CD8-positive, alpha-beta memory T cell (primary cell): ENCODE results near the gene CALHM1. TPM values are rescaled to one million over a fixed set of nuclear protein-coding genes. Genes with fewer than 3 reads are reported as not detected.
A peak's percentile ranks its signal among the peaks of the same experiment; 100 is the strongest.

Experiments used
- CTCF ChIA-PET: fragments of 350-600 bp; sonication (Branson Sonifier 250); formaldehyde crosslinking; loops from one replicate; lab custom pipeline; 2021; ENCODE audit warnings: antibody characterized with exemption; lab: Charles Lee
- POLR2A ChIA-PET: fragments of 350-600 bp; sonication (Branson Sonifier 250); formaldehyde crosslinking; loops from one replicate; lab custom pipeline; 2021; ENCODE audit warnings: antibody characterized with exemption; lab: Charles Lee
- DNase-seq, 5 donors: peaks; one replicate each; pipeline versions ENCODE4 v3.0.0 to v3.0.0-alpha.2; 2020 to 2022; ENCODE audit warnings: mixed read lengths in 1 of 5
- H3K27ac ChIP-seq: one replicate; pipeline ENCODE4 v1.7.0; 2013; ENCODE audit warnings: low read depth, mild to moderate bottlenecking, low read length, moderate library complexity
- H3K27me3 ChIP-seq: 2 replicates; pipeline ENCODE4 v1.7.0; 2013; ENCODE audit warnings: low read length, mild to moderate bottlenecking; ENCODE audit not compliant: insufficient read depth, poor library complexity, severe bottlenecking
- H3K36me3 ChIP-seq: 2 replicates; pipeline ENCODE4 v1.7.0; 2013; ENCODE audit warnings: mild to moderate bottlenecking, low read length, moderate library complexity; ENCODE audit not compliant: insufficient read depth
- H3K4me1 ChIP-seq: 2 replicates; pipeline ENCODE4 v1.7.0; 2013; ENCODE audit warnings: mild to moderate bottlenecking, low read length, moderate library complexity; ENCODE audit not compliant: insufficient read depth
- H3K4me3 ChIP-seq: 2 replicates; pipeline ENCODE4 v1.7.0; 2013; ENCODE audit warnings: mild to moderate bottlenecking, low read length
- H3K9me3 ChIP-seq: 2 replicates; pipeline ENCODE4 v1.7.0; 2013; ENCODE audit warnings: mild to moderate bottlenecking, low read length
- H3K27ac Mint-ChIP-seq, 8 donors: one replicate each; pipeline ENCODE4 v1.8.0; 2020 to 2021; ENCODE audit warnings: mixed read lengths in 8 of 8, mild to moderate bottlenecking in 6 of 8, inconsistent platforms in 3 of 8, moderate library complexity in 3 of 8
- H3K27me3 Mint-ChIP-seq, 2 donors: one replicate each; pipeline ENCODE4 v1.8.0; 2020 to 2021; ENCODE audit warnings: mixed read lengths in 2 of 2, mild to moderate bottlenecking in 1 of 2, moderate library complexity in 1 of 2
- H3K36me3 Mint-ChIP-seq, 3 donors: one replicate each; pipeline ENCODE4 v1.8.0; 2020 to 2021; ENCODE audit warnings: mixed read lengths in 3 of 3, inconsistent platforms in 1 of 3, mild to moderate bottlenecking in 1 of 3
- H3K4me1 Mint-ChIP-seq, 3 donors: one replicate each; pipeline ENCODE4 v1.8.0; 2020 to 2021; ENCODE audit warnings: mixed read lengths in 3 of 3, inconsistent platforms in 1 of 3, mild to moderate bottlenecking in 1 of 3
- H3K4me3 Mint-ChIP-seq, 7 donors: one replicate each; pipeline ENCODE4 v1.8.0; 2020 to 2021; ENCODE audit warnings: mixed read lengths in 7 of 7, mild to moderate bottlenecking in 6 of 7, moderate library complexity in 4 of 7, inconsistent platforms in 2 of 7
- H3K9me3 Mint-ChIP-seq, 5 donors: one replicate each; pipeline ENCODE4 v1.8.0; 2020 to 2022; ENCODE audit warnings: mixed read lengths in 5 of 5, mild to moderate bottlenecking in 3 of 5, moderate library complexity in 2 of 5, inconsistent platforms in 1 of 5
- polyA plus RNA-seq: library from polyadenylated mRNA; unstranded; fragments of 300-500 nt; fragmentation: Illumina TruSeq; gene quantifications from one replicate; pipeline ENCODE4 v1.2.3, GENCODE V29; 2021
- total RNA-seq, 2 experiments: library from RNA; stranded (reverse); gene quantifications; one replicate each; pipeline ENCODE4 v1.2.3, GENCODE V29; 2021

CALHM1 gene
- total and polyA plus RNA-seq, 3 experiments from 2014 or later = not detected

DNA sequence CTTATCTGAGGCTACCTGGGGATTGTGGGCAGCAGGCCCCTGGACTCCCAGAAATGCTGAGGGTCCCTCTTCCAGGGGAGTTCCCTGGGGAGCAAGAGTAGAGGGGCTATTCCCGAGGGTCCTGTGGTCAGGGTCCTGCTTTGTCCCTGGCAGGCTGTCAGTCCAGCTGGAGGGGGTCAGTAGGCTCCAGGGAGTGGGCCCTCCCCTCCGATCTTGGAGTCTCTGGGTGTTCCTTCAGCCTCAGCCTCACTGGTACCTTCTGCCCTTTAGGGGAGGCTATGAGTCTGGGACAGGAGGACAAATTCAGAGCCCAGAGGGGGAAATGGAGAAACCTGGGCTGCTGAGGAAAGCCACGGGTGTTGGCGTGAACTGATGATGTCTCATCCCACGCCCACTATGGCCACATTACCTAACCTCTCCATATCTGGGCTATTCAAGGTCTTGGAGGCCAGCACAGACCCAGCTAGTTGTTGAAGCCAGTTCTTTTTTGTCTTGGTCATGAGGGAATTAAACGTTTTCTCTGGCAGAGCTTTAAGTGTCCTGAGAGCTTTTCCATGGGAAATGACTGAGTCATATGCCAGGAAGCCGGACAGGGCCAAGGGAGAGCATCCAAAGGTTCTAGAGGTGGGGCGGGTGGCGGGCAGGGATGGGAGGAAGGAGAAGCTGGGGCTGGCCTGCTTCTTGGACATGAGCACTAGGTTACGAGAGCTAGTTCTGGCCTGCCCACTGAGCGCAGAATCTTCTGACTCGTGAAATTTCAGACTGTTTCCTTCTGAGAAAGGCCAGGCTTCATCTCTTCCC lies 12.7 kb downstream of the CALHM1 start:
- H3K27ac Mint-ChIP-seq = peak overlapping the region in 5 of 8 donors; percentile 31 to 81 (median 66)
- no peaks in the 10 kb centered on the region for H3K27me3 Mint-ChIP-seq
- H3K4me3 Mint-ChIP-seq = peak overlapping the region in 2 of 7 donors; percentile 44 to 62
- no peak overlapping the region for H3K4me3 ChIP-seq
- no peak overlapping the region for H3K27ac ChIP-seq
- H3K27me3 ChIP-seq = no peaks in the 10 kb centered on the region
- peaks cover 9 to 90% (median 14%) of the 10 kb centered on the region in 3 donors for H3K36me3 Mint-ChIP-seq
- POLR2A ChIA-PET = interaction anchor here (0.7 kb wide), 1 partner anchor 49 kb away, joined by 10 read pairs; no protein-coding TSS in a partner anchor
- DNase-seq = peak in 1 of 5 donors; percentile 28
- H3K4me1 Mint-ChIP-seq = peaks cover 35 to 59% (median 43%) of the 10 kb centered on the region in 3 donors
- no peaks in the 10 kb centered on the region for H3K9me3 Mint-ChIP-seq
- peaks cover 23% of the 10 kb centered on the region for H3K4me1 ChIP-seq
- CTCF ChIA-PET = interaction anchor here (2.0 kb wide), 1 partner anchor 29 kb away, joined by 5 read pairs; no protein-coding TSS in a partner anchor
- H3K36me3 ChIP-seq = peaks cover 31% of the 10 kb centered on the region
- no peaks in the 10 kb centered on the region for H3K9me3 ChIP-seq

- Mint-ChIP-seq H3K27ac (peak overlapping the region in 6 of 8 donors; percentile 27 to 77 (median 48)), H3K27me3 (no peaks in the 10 kb centered on the region), H3K9me3 (no peaks in the 10 kb centered on the region), H3K4me3 (peak overlapping the region in 1 of 7 donors; percentile 27), H3K4me1 (peaks cover 29 to 53% (median 37%) of the 10 kb centered on the region in 3 donors), H3K36me3 (peaks cover 9 to 90% (median 13%) of the 10 kb centered on the region in 3 donors)
- Histone ChIP-seq H3K4me3 (no peak overlapping the region), H3K27ac (no peak overlapping the region), H3K4me1 (peaks cover 17% of the 10 kb centered on the region), H3K9me3 (no peaks in the 10 kb centered on the region), H3K36me3 (peaks cover 35% of the 10 kb centered on the region), H3K27me3 (no peaks in the 10 kb centered on the region)
- POLR2A ChIA-PET = no interaction called here
- CTCF ChIA-PET = no interaction called here
- DNase-seq = peak in 1 of 5 donors; percentile 18
Measured at GRCh38 chr10:103445366-103445765, 13.3 kb downstream of the CALHM1 start.

- POLR2A ChIA-PET = no interaction called here
- Histone ChIP-seq H3K27ac (no peak overlapping the region), H3K36me3 (peaks cover 39% of the 10 kb centered on the region), H3K4me3 (no peak overlapping the region), H3K9me3 (no peaks in the 10 kb centered on the region), H3K4me1 (peaks cover 8% of the 10 kb centered on the region), H3K27me3 (no peaks in the 10 kb centered on the region)
- H3K36me3 Mint-ChIP-seq = peaks cover 9 to 90% (median 15%) of the 10 kb centered on the region in 3 donors
- H3K9me3 Mint-ChIP-seq = no peaks in the 10 kb centered on the region
- DNase-seq = peak in 1 of 5 donors; percentile 26
- H3K4me3 Mint-ChIP-seq = no peak overlapping the region
- peak overlapping the region in 4 of 8 donors; percentile 27 to 47 (median 38) for H3K27ac Mint-ChIP-seq
- CTCF ChIA-PET = no interaction called here
- peaks cover 20 to 44% (median 28%) of the 10 kb centered on the region in 3 donors for H3K4me1 Mint-ChIP-seq
- H3K27me3 Mint-ChIP-seq = no peaks in the 10 kb centered on the region
Measured at GRCh38 chr10:103444478-103444877, 14.2 kb downstream of the CALHM1 start.

DNA sequence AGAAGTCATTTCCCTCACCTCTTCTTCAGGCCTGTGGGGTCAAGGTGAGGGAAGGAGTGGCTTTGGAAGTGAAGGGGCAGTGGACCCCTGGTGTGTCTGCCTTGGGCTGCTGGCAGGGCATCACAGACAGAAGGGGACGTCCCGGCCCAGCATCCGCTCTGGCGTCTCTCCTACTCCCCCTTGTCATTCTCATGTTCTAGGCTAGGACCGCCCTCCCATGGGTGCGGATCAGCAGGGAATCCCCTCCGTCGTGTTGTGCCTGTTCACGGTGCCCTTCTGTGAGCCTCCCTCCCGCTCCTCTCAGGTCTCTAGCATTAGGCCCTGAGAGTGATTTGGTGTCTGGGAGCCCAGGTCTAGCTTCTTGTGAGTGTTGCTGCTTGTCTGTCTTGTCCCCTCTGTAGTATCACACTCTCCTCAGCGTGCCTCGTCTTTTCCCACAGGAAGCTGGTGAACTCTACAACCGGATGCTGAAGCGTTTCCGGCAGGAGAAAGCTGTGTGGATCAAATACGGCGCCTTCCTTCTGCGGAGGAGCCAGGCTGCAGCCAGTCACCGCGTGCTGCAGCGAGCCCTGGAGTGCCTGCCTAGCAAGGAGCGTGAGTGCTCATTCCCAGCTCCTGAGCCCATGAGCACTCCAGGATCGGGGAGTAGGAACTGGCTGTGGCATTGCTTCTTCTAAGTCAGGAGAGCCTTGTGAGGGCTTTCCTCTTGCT lies 15.1 kb downstream of the CALHM1 start:
- no peak overlapping the region for H3K4me3 ChIP-seq
- no peak overlapping the region for H3K4me3 Mint-ChIP-seq

DNA sequence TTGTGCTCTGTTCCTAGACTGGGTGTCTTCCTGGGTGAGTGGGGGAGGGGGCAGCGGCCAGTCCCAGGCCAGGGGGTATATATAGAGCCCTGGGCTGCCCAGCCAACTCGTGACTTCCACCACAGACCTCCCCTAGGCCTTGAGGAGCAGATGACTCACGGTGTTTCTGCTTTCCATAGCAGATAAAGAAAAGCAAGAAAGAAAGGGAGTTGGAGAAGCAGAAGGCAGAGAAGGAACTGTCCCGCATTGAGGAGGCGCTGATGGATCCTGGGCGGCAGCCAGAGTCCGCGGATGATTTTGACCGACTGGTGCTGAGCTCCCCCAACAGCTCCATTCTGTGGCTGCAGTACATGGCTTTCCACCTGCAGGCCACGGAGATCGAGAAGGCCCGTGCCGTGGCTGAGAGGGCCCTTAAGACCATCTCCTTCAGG lies 16.7 kb downstream of the CALHM1 start:
- Histone ChIP-seq H3K4me3 (no peak overlapping the region), H3K4me1 (no peaks in the 10 kb centered on the region), H3K27me3 (no peaks in the 10 kb centered on the region), H3K36me3 (peaks cover 40% of the 10 kb centered on the region), H3K9me3 (no peaks in the 10 kb centered on the region), H3K27ac (no peak overlapping the region)
- Mint-ChIP-seq H3K27me3 (no peaks in the 10 kb centered on the region), H3K36me3 (peaks cover 0 to 90% (median 14%) of the 10 kb centered on the region in 3 donors), H3K9me3 (no peaks in the 10 kb centered on the region), H3K4me1 (peaks cover 0 to 24% (median 12%) of the 10 kb centered on the region in 3 donors), H3K4me3 (no peak overlapping the region), H3K27ac (peak overlapping the region in 2 of 8 donors; percentile 60 to 62)
- peak in 1 of 5 donors; percentile 18 for DNase-seq
- POLR2A ChIA-PET = no interaction called here
- CTCF ChIA-PET = interaction anchor here (1.6 to 1.8 kb wide), 2 partner anchors 25 to 43 kb away, joined by 5 to 6 read pairs; no protein-coding TSS in a partner anchor

More for the DNA sequence above, 15.1 kb downstream of the CALHM1 start:
- H3K4me1 Mint-ChIP-seq = peaks cover 12 to 35% (median 20%) of the 10 kb centered on the region in 3 donors
- peak in 1 of 5 donors; percentile 11 for DNase-seq
- ChIA-PET CTCF (interaction anchor here (1.6 kb wide), 1 partner anchor 42 kb away, joined by 5 read pairs; no protein-coding TSS in a partner anchor), POLR2A (interaction anchor here (0.6 to 0.7 kb wide), 2 partner anchors 9 to 16 kb away, joined by 3 read pairs; partner anchors contain the start of gene CALHM2)
- no peaks in the 10 kb centered on the region for H3K27me3 ChIP-seq
- peak overlapping the region in 6 of 8 donors; percentile 43 to 90 (median 63) for H3K27ac Mint-ChIP-seq
- peaks cover 33% of the 10 kb centered on the region for H3K36me3 ChIP-seq
- no peak overlapping the region for H3K27ac ChIP-seq
- no peaks in the 10 kb centered on the region for H3K27me3 Mint-ChIP-seq
- H3K4me1 ChIP-seq = peaks cover under 1% of the 10 kb centered on the region
- H3K9me3 ChIP-seq = no peaks in the 10 kb centered on the region
- H3K36me3 Mint-ChIP-seq = peaks cover 2 to 88% (median 10%) of the 10 kb centered on the region in 3 donors
- H3K9me3 Mint-ChIP-seq = no peaks in the 10 kb centered on the region

DNA sequence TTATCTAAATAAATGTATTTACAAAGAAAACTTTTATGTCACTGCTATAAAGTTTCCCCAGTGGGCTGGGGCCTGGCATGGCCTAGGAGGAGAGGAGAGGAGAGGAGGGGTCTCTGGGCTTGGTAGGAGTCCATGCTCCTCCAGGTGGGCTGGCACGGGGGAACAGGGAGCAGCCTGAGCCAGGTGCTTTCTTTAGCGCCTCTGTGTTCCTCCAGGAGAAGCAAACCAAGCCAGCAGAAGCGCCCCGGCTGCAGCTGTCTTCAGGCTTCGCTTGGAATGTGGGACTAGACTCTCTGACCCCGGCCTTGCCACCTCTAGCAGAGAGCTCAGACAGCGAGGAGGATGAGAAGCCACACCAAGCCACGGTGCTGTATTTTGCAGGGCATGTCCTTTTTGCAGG lies 17.1 kb downstream of the CALHM1 start:
- no peaks in the 10 kb centered on the region for H3K9me3 Mint-ChIP-seq
- no peaks in the 10 kb centered on the region for H3K4me1 ChIP-seq
- no peak for DNase-seq
- no peak overlapping the region for H3K27ac ChIP-seq
- peak overlapping the region in 3 of 8 donors; percentile 60 to 65 (median 62) for H3K27ac Mint-ChIP-seq
- H3K4me3 ChIP-seq = no peak overlapping the region
- H3K27me3 ChIP-seq = no peaks in the 10 kb centered on the region
- H3K9me3 ChIP-seq = no peaks in the 10 kb centered on the region
- peaks cover 0 to 19% (median 9%) of the 10 kb centered on the region in 3 donors for H3K4me1 Mint-ChIP-seq
- H3K27me3 Mint-ChIP-seq = no peaks in the 10 kb centered on the region
- H3K36me3 ChIP-seq = peaks cover 40% of the 10 kb centered on the region
- H3K36me3 Mint-ChIP-seq = peaks cover 0 to 90% (median 14%) of the 10 kb centered on the region in 3 donors
- POLR2A ChIA-PET = no interaction called here
- CTCF ChIA-PET = interaction anchor here (1.8 kb wide), 1 partner anchor 25 kb away, joined by 6 read pairs; no protein-coding TSS in a partner anchor
- H3K4me3 Mint-ChIP-seq = no peak overlapping the region

DNA sequence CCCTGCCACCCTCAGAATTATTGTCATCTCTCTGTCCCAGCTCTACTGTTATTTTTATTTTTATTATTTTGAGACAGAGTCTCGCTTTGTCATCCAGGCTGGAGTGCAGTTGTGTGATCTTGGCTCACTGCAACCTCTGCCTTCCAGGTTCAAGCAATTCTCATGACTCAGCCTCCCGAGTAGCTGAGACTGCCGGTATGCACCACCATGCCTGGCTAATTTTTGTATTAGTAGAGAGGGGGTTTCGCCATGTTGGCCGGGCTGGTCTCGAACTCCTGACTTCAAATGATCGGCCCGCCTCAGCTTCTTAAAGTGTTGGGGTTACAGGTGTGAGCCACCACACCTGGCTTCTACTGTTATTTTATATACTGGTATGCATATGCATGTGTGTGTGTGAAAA lies 17.5 kb downstream of the CALHM1 start:
- H3K36me3 ChIP-seq = peaks cover 40% of the 10 kb centered on the region
- peak overlapping the region in 1 of 8 donors; percentile 38 for H3K27ac Mint-ChIP-seq
- no peaks in the 10 kb centered on the region for H3K27me3 Mint-ChIP-seq
- peaks cover 0 to 91% (median 14%) of the 10 kb centered on the region in 3 donors for H3K36me3 Mint-ChIP-seq
- CTCF ChIA-PET = interaction anchor here (1.8 kb wide), 1 partner anchor 24 kb away, joined by 6 read pairs; no protein-coding TSS in a partner anchor
- no peaks in the 10 kb centered on the region for H3K9me3 Mint-ChIP-seq
- no peak overlapping the region for H3K4me3 Mint-ChIP-seq
- peak in 1 of 5 donors; percentile 15 for DNase-seq
- no peak overlapping the region for H3K4me3 ChIP-seq
- POLR2A ChIA-PET = no interaction called here
- H3K4me1 ChIP-seq = no peaks in the 10 kb centered on the region
- H3K27me3 ChIP-seq = no peaks in the 10 kb centered on the region
- H3K27ac ChIP-seq = no peak overlapping the region
- peaks cover 4 to 19% (median 7%) of the 10 kb centered on the region in 3 donors for H3K4me1 Mint-ChIP-seq
- H3K9me3 ChIP-seq = no peaks in the 10 kb centered on the region
